ENCODE results near the gene OR10H3.
"Not testable (repeated sequence)": the region's sequence is repeated elsewhere in the genome, so short reads cannot be mapped to it uniquely, and the experiment has no call there.

Gene OR10H3

GRCh38 chr19:15781661-15782060, 43.9 kb downstream of the OR10H3 start:
- Mint-ChIP-seq H3K36me3 (ENCODE audit: low read depth) (peaks cover 8% of the 10 kb centered on the region), H3K9me3 (peaks cover 73% of the 10 kb centered on the region), H3K4me1 (no peaks in the 10 kb centered on the region), H3K4me3 (no peak overlapping the region), H3K27me3 (ENCODE audit: low read depth, poor library complexity) (no peaks in the 10 kb centered on the region), H3K27ac (no peak overlapping the region)
- no peak for DNase-seq
- TF ChIP-seq CTCF (IDR thresholded peaks at IDR 0.05): no peak

GRCh38 chr19:15782211-15782610, 44.4 kb downstream of the OR10H3 start:
- Mint-ChIP-seq H3K9me3 (peaks cover 72% of the 10 kb centered on the region), H3K27ac (no peak overlapping the region), H3K27me3 (ENCODE audit: low read depth, poor library complexity) (no peaks in the 10 kb centered on the region), H3K36me3 (ENCODE audit: low read depth) (peaks cover 8% of the 10 kb centered on the region), H3K4me1 (no peaks in the 10 kb centered on the region), H3K4me3 (no peak overlapping the region)
- DNase-seq: no peak
- no peak for TF ChIP-seq CTCF (IDR thresholded peaks at IDR 0.05)

GRCh38 chr19:15782896-15783295, 45.1 kb downstream of the OR10H3 start:
- H3K4me1 Mint-ChIP-seq; H3K4me3 Mint-ChIP-seq; H3K27ac Mint-ChIP-seq; H3K27me3 Mint-ChIP-seq (ENCODE audit: low read depth, poor library complexity); DNase-seq; H3K36me3 Mint-ChIP-seq (ENCODE audit: low read depth): not testable (repeated sequence)
- H3K9me3 Mint-ChIP-seq: peaks cover 72% of the 10 kb centered on the region

- H3K27ac Mint-ChIP-seq: peak within 1 kb of the TSS; percentile 30
Measured at GRCh38 chr19:15787611-15788155, 49.9 kb downstream of the OR10H3 start, which contains the start of gene OR10H5. Gene OR10H5, plus strand, starts transcription at chr19:15787661. Its CDS starts 6,388 bp downstream, at chr19:15794049.

GRCh38 chr19:15788594-15789270, 50.9 kb downstream of the OR10H3 start:
- H3K27ac Mint-ChIP-seq: no peak overlapping the region
- peaks cover 78% of the 10 kb centered on the region for H3K9me3 Mint-ChIP-seq
- peaks cover 4% of the 10 kb centered on the region for H3K36me3 Mint-ChIP-seq (ENCODE audit: low read depth)
- peaks cover 4% of the 10 kb centered on the region for H3K27me3 Mint-ChIP-seq (ENCODE audit: low read depth, poor library complexity)
- H3K4me3 Mint-ChIP-seq: no peak overlapping the region
- DNase-seq: no peak
- no peaks in the 10 kb centered on the region for H3K4me1 Mint-ChIP-seq
- no peak for TF ChIP-seq CTCF (IDR thresholded peaks at IDR 0.05)

More at GRCh38 chr19:15787611-15788155, 49.9 kb downstream of the OR10H3 start, which contains the start of gene OR10H5:
- no peak for TF ChIP-seq CTCF (IDR thresholded peaks at IDR 0.05)
- H3K9me3 Mint-ChIP-seq: peaks cover 80% of the 10 kb centered on the region
- no peak for DNase-seq
- peaks cover 4% of the 10 kb centered on the region for H3K27me3 Mint-ChIP-seq (ENCODE audit: low read depth, poor library complexity)
- H3K4me3 Mint-ChIP-seq: no peak within 1 kb of the TSS
- H3K36me3 Mint-ChIP-seq (ENCODE audit: low read depth): peaks cover 4% of the 10 kb centered on the region
- no peaks in the 10 kb centered on the region for H3K4me1 Mint-ChIP-seq

- Mint-ChIP-seq H3K27me3 (ENCODE audit: low read depth, poor library complexity) (peaks cover 4% of the 10 kb centered on the region), H3K27ac (no peak overlapping the region), H3K4me1 (no peaks in the 10 kb centered on the region), H3K4me3 (no peak overlapping the region), H3K9me3 (peaks cover 81% of the 10 kb centered on the region), H3K36me3 (ENCODE audit: low read depth) (no peaks in the 10 kb centered on the region)
- DNase-seq: no peak
- no peak for TF ChIP-seq CTCF (IDR thresholded peaks at IDR 0.05)
Measured at GRCh38 chr19:15790096-15790495, 52.3 kb downstream of the OR10H3 start.

All from nephron progenitor cell (in vitro differentiated cells).